Suprapubic skin (tissue), 4 donors: ENCODE data around the gene IRGQ. TPM values are rescaled to one million over a fixed set of nuclear protein-coding genes. Genes with fewer than 3 reads are reported as not detected.

ENCODE experiments used
- DNase-seq, 2 donors: peaks; one replicate each; pipeline ENCODE4 v3.0.0-alpha.2; 2019; ENCODE audit warnings: low spot score in 2 of 2
- H3K27ac ChIP-seq: fragments of 200-600 bp; sonication (generic); one replicate; pipeline ENCODE4 v1.5.1; 2019
- H3K27me3 ChIP-seq: fragments of 200-600 bp; sonication (generic); one replicate; pipeline ENCODE4 v1.5.1; 2019
- H3K36me3 ChIP-seq: fragments of 200-600 bp; sonication (generic); one replicate; pipeline ENCODE4 v1.5.1; 2019
- H3K4me1 ChIP-seq: fragments of 200-600 bp; sonication (generic); one replicate; pipeline ENCODE4 v1.5.1; 2019
- H3K4me3 ChIP-seq: fragments of 200-600 bp; sonication (generic); one replicate; pipeline ENCODE4 v1.5.1; 2019; ENCODE audit warnings: mild to moderate bottlenecking
- H3K9me3 ChIP-seq: fragments of 200-600 bp; sonication (generic); one replicate; pipeline ENCODE4 v1.5.1; 2019
- EP300 ChIP-seq: sonication (generic); formaldehyde crosslinking; IDR thresholded peaks from one replicate; pipeline ENCODE4 v1.6.1; 2017; ENCODE audit warnings: antibody characterized with exemption
- POLR2A ChIP-seq, 2 donors: fragments of 450-650 bp; IDR thresholded peaks; one replicate each; pipeline ENCODE4 v1.6.1; 2017; ENCODE audit warnings: antibody characterized with exemption in 2 of 2, mild to moderate bottlenecking in 2 of 2, moderate library complexity in 2 of 2
- POLR2AphosphoS5 ChIP-seq, 3 donors: sonication (generic); formaldehyde crosslinking; IDR thresholded peaks; one replicate each; pipeline ENCODE4 v1.6.1; 2017; ENCODE audit warnings: antibody characterized with exemption in 3 of 3
- WGBS: methylation state at CpG from one replicate; pipeline ENCODE4 v1.1.5; 2018; 5-methylcytosine and 5-hydroxymethylcytosine counted together
- total RNA-seq, 4 donors: library from RNA; depleted of rRNA; stranded (reverse); fragments of >200 nt; gene quantifications; one replicate each; pipeline ENCODE4 v1.1.0, GENCODE V29; 2016
- TF ChIP-seq, protein P1 (sequence below), 2 donors: fragments of 200-600 bp in 1 of 2; fragments of 450-650 bp in 1 of 2; sonication (generic) in 1 of 2; IDR thresholded peaks; one replicate each; pipeline ENCODE4 v1.5.1; 2016 to 2019; ENCODE audit warnings: antibody characterized with exemption in 2 of 2, mild to moderate bottlenecking in 1 of 2, moderate library complexity in 1 of 2

The IRGQ gene
- total RNA-seq, 4 donors from 2014 or later, result 17.2 to 24.7 (median 19.9) TPM

DNA sequence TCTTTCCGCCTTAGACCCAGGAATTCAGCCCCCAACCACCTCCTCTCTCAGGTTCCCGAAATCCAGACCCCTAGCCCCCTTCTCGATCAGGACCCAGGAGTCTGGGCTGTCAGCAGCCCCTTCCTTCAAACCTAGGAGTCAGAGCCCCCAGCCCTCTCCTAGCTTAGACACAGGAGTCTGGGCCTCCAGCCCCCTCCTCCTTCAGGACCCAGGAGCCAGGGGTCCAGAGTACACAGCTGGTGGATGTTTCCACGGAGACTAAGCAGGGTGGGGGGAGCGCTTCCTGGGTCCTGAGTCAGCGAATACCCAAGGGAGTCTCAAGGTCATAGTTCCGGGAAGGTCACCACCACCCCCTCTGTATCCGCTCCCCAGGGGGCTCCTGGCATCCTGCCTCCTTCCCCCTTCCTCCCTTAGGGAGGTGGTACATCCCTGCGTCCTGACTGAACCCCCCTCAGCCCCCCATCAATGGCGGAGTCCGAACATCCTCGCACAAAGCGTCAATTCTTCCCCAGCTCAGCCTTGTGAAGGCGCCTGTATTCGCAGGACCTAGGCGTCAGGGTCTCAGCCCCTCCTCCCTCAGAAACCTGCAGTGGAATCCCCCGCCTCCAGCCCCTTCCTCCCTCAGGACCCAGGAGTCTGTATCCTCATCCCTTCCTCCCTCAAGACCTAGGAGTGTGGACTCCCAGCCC, 39.1 kb upstream of the IRGQ start:
- DNase-seq, result peak in 1 of 2 donors; percentile 59
- 46% methylated on average over 14 of the region's 17 CpGs for WGBS
- Histone ChIP-seq H3K27me3 (peaks cover 5% of the 10 kb centered on the region), H3K27ac (peak overlapping the region; percentile 60), H3K36me3 (no peaks in the 10 kb centered on the region), H3K9me3 (no peaks in the 10 kb centered on the region), H3K4me1 (peaks cover 41% of the 10 kb centered on the region), H3K4me3 (peak overlapping the region; percentile 5)
- TF ChIP-seq POLR2A (IDR thresholded peaks at IDR 0.05) (no peak), EP300 (no peak), POLR2AphosphoS5 (IDR thresholded peaks at IDR 0.05) (no peak)
- TF ChIP-seq, protein P1, sequence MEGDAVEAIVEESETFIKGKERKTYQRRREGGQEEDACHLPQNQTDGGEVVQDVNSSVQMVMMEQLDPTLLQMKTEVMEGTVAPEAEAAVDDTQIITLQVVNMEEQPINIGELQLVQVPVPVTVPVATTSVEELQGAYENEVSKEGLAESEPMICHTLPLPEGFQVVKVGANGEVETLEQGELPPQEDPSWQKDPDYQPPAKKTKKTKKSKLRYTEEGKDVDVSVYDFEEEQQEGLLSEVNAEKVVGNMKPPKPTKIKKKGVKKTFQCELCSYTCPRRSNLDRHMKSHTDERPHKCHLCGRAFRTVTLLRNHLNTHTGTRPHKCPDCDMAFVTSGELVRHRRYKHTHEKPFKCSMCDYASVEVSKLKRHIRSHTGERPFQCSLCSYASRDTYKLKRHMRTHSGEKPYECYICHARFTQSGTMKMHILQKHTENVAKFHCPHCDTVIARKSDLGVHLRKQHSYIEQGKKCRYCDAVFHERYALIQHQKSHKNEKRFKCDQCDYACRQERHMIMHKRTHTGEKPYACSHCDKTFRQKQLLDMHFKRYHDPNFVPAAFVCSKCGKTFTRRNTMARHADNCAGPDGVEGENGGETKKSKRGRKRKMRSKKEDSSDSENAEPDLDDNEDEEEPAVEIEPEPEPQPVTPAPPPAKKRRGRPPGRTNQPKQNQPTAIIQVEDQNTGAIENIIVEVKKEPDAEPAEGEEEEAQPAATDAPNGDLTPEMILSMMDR (IDR thresholded peaks at IDR 0.05), result no peak

DNA sequence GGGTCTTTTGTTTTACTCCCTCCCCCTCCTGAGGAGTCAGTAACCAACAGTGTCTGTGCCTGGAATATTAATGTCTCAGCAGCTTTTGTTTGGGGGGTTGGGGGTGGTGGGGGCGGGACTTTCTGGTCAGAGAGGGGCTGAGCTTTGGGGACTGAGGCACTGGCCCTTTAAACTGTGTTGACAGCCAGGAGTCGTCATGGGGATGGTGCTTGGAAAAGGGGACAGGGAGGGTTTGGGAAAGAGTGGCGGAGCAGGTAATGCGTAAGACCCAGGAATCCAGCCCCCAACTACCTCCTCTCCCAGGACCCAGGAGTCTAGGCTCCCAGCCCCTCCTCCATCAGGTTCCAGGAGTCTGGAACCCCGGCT, 38.6 kb upstream of the IRGQ start:
- H3K9me3 ChIP-seq, result no peaks in the 10 kb centered on the region
- TF ChIP-seq EP300, result no peak
- TF ChIP-seq POLR2A (IDR thresholded peaks at IDR 0.05), result no peak
- TF ChIP-seq, protein P1 (IDR thresholded peaks at IDR 0.05), result no peak
- TF ChIP-seq POLR2AphosphoS5 (IDR thresholded peaks at IDR 0.05), result no peak
- peak overlapping the region; percentile 5 for H3K4me3 ChIP-seq
- peaks cover 4% of the 10 kb centered on the region for H3K27me3 ChIP-seq
- H3K36me3 ChIP-seq, result no peaks in the 10 kb centered on the region
- WGBS, result 34% methylated on average over 5 of the region's 5 CpGs
- DNase-seq, result no peak
- H3K4me1 ChIP-seq, result peaks cover 38% of the 10 kb centered on the region
- H3K27ac ChIP-seq, result peak overlapping the region; percentile 60

DNA sequence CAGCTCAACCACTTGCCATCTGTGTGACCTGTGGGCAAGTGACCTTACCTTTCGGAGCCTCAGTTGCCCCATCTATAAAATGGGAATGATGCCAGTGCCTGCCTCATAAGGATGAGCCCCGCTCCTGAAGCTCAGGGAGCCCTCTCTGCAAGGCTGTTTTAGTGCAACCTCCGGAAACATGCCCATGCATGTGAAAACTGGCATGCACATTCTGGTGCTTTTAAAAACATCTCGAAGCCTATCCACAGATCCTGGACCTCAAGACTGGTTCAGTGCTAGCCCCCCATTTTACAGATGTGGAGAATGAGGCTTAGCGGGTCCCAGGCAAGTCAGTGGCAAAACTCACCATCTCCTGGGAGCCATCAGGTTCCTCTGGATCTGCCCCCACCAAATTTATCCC, 38.1 kb upstream of the IRGQ start:
- Histone ChIP-seq H3K27ac (no peak overlapping the region), H3K9me3 (no peaks in the 10 kb centered on the region), H3K4me1 (peaks cover 35% of the 10 kb centered on the region), H3K36me3 (no peaks in the 10 kb centered on the region), H3K4me3 (no peak overlapping the region), H3K27me3 (no peaks in the 10 kb centered on the region)
- DNase-seq, result no peak
- TF ChIP-seq POLR2AphosphoS5 (IDR thresholded peaks at IDR 0.05) (no peak), POLR2A (IDR thresholded peaks at IDR 0.05) (no peak)
- 55% methylated on average over 2 of the region's 5 CpGs for WGBS

DNA sequence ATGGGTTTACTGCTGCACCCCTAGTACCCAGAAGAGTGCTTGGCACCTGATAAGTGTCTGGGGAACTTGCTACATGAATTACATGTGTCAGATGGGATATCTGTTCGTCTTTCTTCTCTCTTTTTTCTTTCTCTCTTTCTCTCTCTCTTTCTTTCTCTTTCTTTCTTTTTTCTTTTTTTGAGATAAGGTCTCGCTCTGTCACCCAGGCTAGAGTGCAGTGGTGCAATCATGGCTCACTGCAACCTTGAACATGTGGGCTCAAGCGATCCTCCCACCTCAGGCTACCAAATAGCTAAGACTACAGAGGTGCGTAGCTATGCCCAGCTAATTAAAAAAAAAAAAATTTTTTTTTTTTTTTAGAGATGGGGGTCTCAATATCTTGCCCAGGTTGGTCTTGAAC, 37.6 kb upstream of the IRGQ start:
- no peak overlapping the region for H3K27ac ChIP-seq
- no peak overlapping the region for H3K4me3 ChIP-seq
- WGBS, result 78% methylated on average over 4 of the region's 4 CpGs
- H3K9me3 ChIP-seq, result no peaks in the 10 kb centered on the region
- TF ChIP-seq POLR2A (IDR thresholded peaks at IDR 0.05), result no peak
- no peak for TF ChIP-seq POLR2AphosphoS5 (IDR thresholded peaks at IDR 0.05)
- TF ChIP-seq, protein P1 (IDR thresholded peaks at IDR 0.05), result no peak
- no peak for TF ChIP-seq EP300
- no peak for DNase-seq
- no peaks in the 10 kb centered on the region for H3K27me3 ChIP-seq
- H3K4me1 ChIP-seq, result peaks cover 30% of the 10 kb centered on the region
- no peaks in the 10 kb centered on the region for H3K36me3 ChIP-seq

DNA sequence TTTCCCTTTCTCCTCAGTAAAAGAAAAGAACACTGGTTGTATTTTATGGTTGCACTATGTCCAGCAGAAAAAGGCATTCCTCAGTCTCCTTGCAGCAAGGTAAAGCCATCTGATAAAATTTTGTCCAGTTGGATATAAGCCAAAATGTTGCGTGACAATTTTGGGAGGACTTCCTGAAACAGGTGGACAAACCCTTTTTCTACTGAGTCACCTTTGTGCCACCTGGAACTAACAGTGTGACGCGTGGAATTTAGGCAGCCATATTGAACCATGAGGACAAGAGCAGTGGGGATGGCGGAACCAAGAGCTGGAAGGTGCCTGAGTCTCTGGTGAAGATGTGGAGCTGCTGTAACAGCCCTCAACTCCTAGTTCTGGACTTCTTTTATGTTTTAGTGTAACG, 35.6 kb upstream of the IRGQ start:
- TF ChIP-seq, protein P1 (IDR thresholded peaks at IDR 0.05), result no peak
- TF ChIP-seq POLR2AphosphoS5 (IDR thresholded peaks at IDR 0.05) (no peak), POLR2A (IDR thresholded peaks at IDR 0.05) (no peak), EP300 (no peak)
- Histone ChIP-seq H3K4me3 (no peak overlapping the region), H3K9me3 (no peaks in the 10 kb centered on the region), H3K4me1 (peaks cover 27% of the 10 kb centered on the region), H3K27ac (no peak overlapping the region), H3K36me3 (no peaks in the 10 kb centered on the region), H3K27me3 (no peaks in the 10 kb centered on the region)
- no peak for DNase-seq
- WGBS, result 87% methylated on average over 5 of the region's 5 CpGs
